NCI-H2171 treated with DMSO at 0.1 percent for 48 hours (cell line): Measurements from ENCODE around the gene EZR.
"Not testable (repeated sequence)": the region's sequence is repeated elsewhere in the genome, so short reads cannot be mapped to it uniquely, and the experiment has no call there.

Experiments used
- DNase-seq: peaks from one replicate; lab custom pipeline; 2025; lab: John Stamatoyannopoulos, UW

The EZR gene

GRCh38 chr6:158797331-158798310, 21.5 kb downstream of the EZR start:
- no peak for DNase-seq

GRCh38 chr6:158796353-158796752, 22.8 kb downstream of the EZR start:
- DNase-seq = no peak

GRCh38 chr6:158795516-158795915, 23.7 kb downstream of the EZR start:
- DNase-seq = no peak

- peak; percentile 52 for DNase-seq
Observed at GRCh38 chr6:158793432-158793831, 25.7 kb downstream of the EZR start.

- not testable (repeated sequence) for DNase-seq
Observed at GRCh38 chr6:158792505-158792904, 26.7 kb downstream of the EZR start.

GRCh38 chr6:158791274-158791855, 27.8 kb downstream of the EZR start:
- no peak for DNase-seq

GRCh38 chr6:158789115-158789917, 29.9 kb downstream of the EZR start:
- peak; percentile 91 for DNase-seq

- DNase-seq = peak; percentile 95
Observed at GRCh38 chr6:158787395-158787794, 31.8 kb downstream of the EZR start.

- DNase-seq = no peak
Observed at GRCh38 chr6:158786645-158787304, 32.4 kb downstream of the EZR start.

- DNase-seq = no peak
Observed at GRCh38 chr6:158785036-158785435, 34.1 kb downstream of the EZR start.

GRCh38 chr6:158784505-158784904, 34.7 kb downstream of the EZR start:
- DNase-seq = no peak

- no peak for DNase-seq
Observed at GRCh38 chr6:158783851-158784250, 35.3 kb downstream of the EZR start.

- no peak for DNase-seq
Observed at GRCh38 chr6:158783167-158783450, 36.1 kb downstream of the EZR start.

GRCh38 chr6:158782432-158783166, 36.6 kb downstream of the EZR start:
- DNase-seq = no peak

GRCh38 chr6:158781692-158782373, 37.3 kb downstream of the EZR start:
- DNase-seq = no peak

- peak; percentile 50 for DNase-seq
Observed at GRCh38 chr6:158780988-158781691, 38.0 kb downstream of the EZR start.

- DNase-seq = no peak
Observed at GRCh38 chr6:158780246-158780884, 38.8 kb downstream of the EZR start.

GRCh38 chr6:158778005-158778527, 41.1 kb downstream of the EZR start:
- no peak for DNase-seq

GRCh38 chr6:158777510-158777909, 41.7 kb downstream of the EZR start:
- no peak for DNase-seq
